A673 (cell line): ENCODE data around the gene ZDHHC1.

Source experiments
- CTCF ChIP-seq: fragments of 300-800, 200-600 bp; sonication (generic); conservative IDR thresholded peaks from 2 replicates; pipeline ENCODE4 v1.5.1; 2017; ENCODE audit warnings: low read depth, mild to moderate bottlenecking, antibody characterized with exemption, low read length, moderate library complexity, mixed read lengths
- EZH2 ChIP-seq: fragments of 200-600 bp; sonication (generic); IDR thresholded peaks from 2 replicates; pipeline ENCODE4 v1.6.1; 2017; ENCODE audit warnings: borderline replicate concordance, low read depth, mild to moderate bottlenecking, mixed read lengths, antibody characterized with exemption, low read length; ENCODE audit not compliant: poor library complexity, severe bottlenecking

- peak; percentile 60 for TF ChIP-seq CTCF
- TF ChIP-seq EZH2 = no peak
Measured at GRCh38 chr16:67372664-67373063, 43.6 kb downstream of the ZDHHC1 start.
